Body of pancreas (tissue), 4 donors: ENCODE measurements around the gene SLC48A1.

Source experiments
- POLR2A ChIP-seq, 3 donors: fragments of 450-650 bp; IDR thresholded peaks; one replicate each; pipeline ENCODE4 v1.6.1; 2016; ENCODE audit warnings: antibody characterized with exemption in 3 of 3, mild to moderate bottlenecking in 2 of 3
- TF ChIP-seq, protein P1 (sequence below), 7 experiments: fragments of 450-650 bp in 4 of 7; fragments of 200-600 bp in 3 of 7; sonication (generic) in 3 of 7; IDR thresholded peaks; one replicate each; pipeline ENCODE4 v1.5.1; 2016 to 2019; ENCODE audit warnings: antibody characterized with exemption in 7 of 7

GRCh38 chr12:47732504-47732903 is 40.5 kb upstream of the SLC48A1 start:
- TF ChIP-seq, protein P1, sequence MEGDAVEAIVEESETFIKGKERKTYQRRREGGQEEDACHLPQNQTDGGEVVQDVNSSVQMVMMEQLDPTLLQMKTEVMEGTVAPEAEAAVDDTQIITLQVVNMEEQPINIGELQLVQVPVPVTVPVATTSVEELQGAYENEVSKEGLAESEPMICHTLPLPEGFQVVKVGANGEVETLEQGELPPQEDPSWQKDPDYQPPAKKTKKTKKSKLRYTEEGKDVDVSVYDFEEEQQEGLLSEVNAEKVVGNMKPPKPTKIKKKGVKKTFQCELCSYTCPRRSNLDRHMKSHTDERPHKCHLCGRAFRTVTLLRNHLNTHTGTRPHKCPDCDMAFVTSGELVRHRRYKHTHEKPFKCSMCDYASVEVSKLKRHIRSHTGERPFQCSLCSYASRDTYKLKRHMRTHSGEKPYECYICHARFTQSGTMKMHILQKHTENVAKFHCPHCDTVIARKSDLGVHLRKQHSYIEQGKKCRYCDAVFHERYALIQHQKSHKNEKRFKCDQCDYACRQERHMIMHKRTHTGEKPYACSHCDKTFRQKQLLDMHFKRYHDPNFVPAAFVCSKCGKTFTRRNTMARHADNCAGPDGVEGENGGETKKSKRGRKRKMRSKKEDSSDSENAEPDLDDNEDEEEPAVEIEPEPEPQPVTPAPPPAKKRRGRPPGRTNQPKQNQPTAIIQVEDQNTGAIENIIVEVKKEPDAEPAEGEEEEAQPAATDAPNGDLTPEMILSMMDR (IDR thresholded peaks at IDR 0.05): no peak
- no peak for TF ChIP-seq POLR2A (IDR thresholded peaks at IDR 0.05)
